Stimulated activated CD8-positive, alpha-beta memory T cell treated with anti-CD3 and anti-CD28 coated beads, Interleukin-12 subunit alpha, Interleukin-12 subunit beta, amount 100 ng/mL, for 24 hours (primary cell): ENCODE measurements around the gene OR2T10.
"Not testable (repeated sequence)": the region's sequence is repeated elsewhere in the genome, so short reads cannot be mapped to it uniquely, and the experiment has no call there.

Experiments
- DNase-seq: peaks from one replicate; pipeline ENCODE4 v3.0.0-alpha.2; 2020; ENCODE audit errors: extremely low read depth

Gene OR2T10, protein sequence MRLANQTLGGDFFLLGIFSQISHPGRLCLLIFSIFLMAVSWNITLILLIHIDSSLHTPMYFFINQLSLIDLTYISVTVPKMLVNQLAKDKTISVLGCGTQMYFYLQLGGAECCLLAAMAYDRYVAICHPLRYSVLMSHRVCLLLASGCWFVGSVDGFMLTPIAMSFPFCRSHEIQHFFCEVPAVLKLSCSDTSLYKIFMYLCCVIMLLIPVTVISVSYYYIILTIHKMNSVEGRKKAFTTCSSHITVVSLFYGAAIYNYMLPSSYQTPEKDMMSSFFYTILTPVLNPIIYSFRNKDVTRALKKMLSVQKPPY

DNA sequence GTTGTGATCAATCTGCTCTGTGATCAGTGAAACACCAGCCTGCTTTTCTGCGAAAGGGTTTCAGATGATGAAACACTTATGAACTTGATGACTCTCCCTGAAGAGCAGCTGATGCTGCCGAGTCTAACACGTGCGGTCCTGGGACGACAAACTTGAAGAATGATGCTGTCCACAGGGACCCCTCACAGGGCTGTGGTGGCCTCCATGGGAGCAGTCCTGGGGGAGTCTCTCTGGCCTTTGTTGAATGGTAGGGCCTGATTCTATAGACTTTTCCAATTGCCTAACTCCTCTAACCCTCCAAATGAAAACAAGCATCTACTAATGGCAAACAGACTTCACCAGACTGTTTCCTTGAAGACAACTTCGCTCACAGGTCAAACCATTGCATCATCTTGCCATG lies at the start of gene OR2T10:
Gene OR2T10, minus strand, starts transcription at position 112 of the 400 bp plus-strand sequence. CDS start 3,932 bp downstream, outside the sequence.
- no peak for DNase-seq

DNA sequence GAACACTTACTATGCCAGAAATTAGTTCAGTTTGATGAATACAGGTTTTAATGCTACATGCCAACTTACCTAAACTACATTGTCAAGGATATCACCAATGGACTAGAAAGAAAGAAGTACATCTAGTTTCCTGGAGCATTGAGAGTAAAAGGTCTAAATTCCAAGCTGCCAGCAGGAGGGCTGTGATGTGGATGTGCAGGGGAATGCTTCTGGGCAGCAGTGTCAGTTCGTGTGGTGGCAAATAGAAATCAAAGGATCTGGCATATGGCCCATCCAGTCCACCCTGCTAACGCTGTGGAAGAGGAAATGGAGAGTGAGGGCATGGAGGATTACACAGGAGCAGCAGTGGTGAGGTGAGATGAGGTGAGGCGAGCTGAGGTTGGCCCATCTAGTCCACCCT lies 47.7 kb upstream of the OR2T10 start, which contains the start of gene OR2T35:
Gene OR2T35, minus strand, starts transcription at position 101 of the 400 bp plus-strand sequence. CDS start 6,020 bp downstream, outside the sequence.
- not testable (repeated sequence) for DNase-seq

DNA sequence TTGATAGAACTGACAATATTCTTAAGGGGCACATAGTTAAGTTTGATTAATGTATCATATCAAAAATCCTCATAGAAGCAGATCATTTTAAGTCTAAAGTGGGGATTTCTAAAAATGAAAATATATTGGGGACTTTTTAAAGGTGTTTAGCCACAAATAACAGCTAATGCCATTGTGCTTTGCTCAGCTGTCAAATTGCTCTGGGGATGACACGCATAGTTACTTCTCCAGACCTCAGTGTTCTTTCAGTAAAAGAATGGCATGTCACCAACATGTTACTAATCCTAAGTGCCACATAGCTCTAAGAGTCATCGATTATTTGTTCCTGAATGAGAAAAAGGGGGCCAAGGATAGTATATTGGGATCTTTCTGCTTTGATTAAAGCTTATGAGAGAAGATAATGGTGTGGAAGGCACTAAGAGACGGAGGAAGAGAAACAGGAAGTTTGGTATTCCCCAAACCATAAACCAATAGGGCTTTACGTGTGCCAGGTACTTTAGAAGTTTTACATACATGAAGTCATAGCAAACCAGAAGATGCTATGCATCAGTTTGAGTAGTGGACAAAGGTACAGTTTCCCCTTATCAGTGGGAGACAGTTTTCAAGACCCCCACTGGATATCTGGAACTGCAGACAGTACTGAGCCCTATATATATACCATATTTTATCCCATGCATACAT lies 45.6 kb upstream of the OR2T10 start:
- not testable (repeated sequence) for DNase-seq

DNA sequence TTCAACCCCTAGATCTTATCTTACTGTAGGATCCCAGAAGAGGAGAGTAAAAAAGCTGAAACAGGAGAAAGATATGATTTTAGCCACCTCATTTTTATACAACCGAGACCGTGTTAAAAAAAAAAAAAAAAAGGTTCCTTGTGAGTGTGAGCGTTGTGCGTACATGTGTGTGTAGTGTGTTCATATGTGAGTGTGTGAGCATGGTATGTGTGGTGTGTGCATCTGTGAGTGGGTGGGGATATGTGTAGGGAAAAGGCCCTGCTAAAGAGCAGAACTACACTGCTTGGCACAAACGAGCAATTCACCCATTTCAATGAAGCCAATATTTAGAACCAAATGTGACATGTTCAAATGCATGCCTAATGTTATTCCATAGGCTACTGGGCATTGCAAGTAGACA lies 44.1 kb upstream of the OR2T10 start:
- not testable (repeated sequence) for DNase-seq

DNA sequence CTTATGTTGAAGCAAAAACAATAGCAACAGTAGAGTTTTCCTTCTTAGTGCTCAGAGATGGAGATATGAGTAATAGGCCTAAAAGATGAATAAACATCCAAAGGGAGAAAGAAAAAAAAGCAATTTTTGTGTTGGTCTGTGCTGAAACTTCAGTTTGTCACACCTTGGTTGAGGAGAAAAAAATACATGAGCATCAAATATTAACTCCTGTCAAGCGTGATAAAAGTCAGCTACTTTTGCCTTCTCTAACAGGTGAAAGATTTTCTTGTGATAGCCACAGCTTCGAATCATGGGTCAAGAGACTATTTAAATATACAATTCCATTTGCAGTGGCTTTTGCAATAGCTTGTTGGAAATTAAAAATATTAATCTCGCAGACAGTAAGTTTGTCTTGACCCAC lies 43.4 kb upstream of the OR2T10 start:
- DNase-seq: not testable (repeated sequence)

DNA sequence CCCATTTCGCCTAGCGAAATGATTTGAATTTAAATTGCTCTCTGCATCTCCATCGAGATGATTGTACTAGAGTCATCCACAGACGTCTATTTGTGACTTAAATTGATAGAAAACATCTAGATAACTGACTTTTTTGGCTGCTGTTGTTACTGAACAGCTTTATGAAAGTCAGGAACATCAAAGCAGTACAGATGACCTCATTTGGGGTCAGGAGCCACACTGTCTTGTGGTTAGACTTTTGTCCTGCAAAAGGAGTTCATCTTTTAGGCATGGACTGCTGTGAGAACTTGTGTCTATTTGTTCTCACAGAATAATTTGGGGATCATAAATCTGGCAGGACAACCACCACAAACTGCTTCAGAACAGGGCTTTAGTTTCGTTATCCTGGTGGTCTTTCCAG lies 42.2 kb upstream of the OR2T10 start:
- not testable (repeated sequence) for DNase-seq

DNA sequence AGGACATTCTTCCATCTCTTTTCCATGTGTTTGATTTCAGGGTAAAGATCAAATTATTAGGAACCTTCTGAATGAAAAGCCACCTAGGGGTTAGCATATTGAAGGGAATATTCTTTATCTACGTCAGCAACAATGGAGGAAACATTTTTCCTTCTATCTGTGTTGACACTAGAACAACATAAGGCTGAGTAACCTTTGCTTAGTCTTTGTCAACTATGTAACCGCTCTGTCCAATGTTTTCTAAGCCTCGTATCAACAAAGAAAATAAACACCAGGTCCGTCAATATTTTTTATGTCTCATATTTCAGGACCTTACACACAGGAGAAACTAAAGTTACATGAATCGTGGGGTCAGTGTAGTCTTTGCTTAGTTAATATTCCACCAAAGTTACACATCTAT lies 39.1 kb upstream of the OR2T10 start:
- not testable (repeated sequence) for DNase-seq

DNA sequence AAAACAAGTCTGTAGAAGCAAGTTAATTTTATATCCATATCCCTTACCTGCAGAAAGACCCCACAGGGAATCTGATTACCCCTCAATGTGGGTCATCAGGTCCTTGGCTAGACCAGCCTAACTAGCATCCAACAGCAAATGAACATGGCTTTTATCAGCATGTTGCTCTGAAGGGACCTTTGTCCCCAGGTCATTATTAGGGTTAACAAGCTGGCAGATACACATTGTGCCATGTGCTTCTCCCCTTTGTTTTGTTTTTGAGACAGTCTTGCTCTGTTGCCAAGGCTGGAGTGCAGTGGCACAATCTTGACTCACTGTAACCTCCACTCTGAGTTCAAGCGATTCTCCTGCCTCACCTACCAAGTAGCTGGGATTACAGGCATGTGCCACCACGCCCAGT lies 37.5 kb upstream of the OR2T10 start, which contains the start of gene OR2T11:
Gene OR2T11, minus strand, starts transcription at position 101 of the 400 bp plus-strand sequence. CDS start 7,963 bp downstream, outside the sequence.
- DNase-seq: not testable (repeated sequence)

DNA sequence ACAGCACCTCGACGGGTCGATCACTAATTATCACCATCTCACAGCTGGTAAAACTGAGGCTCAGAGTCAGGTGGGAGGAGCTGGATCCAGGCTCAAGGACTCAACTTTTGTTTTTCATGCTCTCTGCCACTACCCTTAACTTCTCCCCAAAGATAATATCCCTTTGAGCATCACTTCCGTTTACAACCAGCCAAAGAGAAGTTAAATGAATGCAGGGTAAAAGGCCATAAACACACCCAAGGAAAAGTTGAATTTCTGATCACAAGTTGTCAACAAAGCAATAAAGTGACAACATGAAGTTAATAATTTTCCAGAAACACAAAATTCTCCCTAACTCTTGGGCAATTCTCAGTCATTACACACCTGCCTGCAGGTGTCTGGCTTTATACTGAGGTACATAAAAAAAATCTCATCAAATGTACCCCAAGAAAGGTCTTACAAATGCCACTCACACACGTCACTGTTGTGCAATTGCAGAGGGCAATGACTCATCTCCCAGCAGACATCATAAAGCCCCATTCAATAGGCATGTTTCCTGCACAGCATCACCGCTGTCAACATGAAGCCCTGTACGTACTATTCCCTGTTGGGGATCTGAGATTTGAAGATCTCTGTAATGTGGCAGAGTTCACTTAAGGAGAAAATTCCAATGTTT lies 34.0 kb upstream of the OR2T10 start:
- DNase-seq: no peak

DNA sequence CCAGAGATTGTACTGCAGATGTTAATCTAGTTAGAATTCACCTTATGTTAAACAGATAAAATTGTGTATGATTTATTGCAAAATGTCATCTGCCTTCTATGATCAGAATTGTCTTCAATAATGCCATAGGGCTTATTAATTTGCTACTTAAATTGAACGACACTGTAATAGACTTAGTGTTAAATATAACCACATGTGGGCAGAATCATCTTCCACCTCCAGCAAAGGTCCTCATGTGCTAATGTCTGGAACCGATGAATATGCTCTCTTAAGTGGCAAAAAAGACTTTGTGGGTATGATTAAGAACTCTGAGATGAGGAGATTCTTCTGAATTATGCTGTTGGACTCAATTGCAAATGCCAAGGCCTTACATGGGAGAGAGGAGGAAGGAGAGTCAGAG lies 33.1 kb upstream of the OR2T10 start:
- no peak for DNase-seq

DNA sequence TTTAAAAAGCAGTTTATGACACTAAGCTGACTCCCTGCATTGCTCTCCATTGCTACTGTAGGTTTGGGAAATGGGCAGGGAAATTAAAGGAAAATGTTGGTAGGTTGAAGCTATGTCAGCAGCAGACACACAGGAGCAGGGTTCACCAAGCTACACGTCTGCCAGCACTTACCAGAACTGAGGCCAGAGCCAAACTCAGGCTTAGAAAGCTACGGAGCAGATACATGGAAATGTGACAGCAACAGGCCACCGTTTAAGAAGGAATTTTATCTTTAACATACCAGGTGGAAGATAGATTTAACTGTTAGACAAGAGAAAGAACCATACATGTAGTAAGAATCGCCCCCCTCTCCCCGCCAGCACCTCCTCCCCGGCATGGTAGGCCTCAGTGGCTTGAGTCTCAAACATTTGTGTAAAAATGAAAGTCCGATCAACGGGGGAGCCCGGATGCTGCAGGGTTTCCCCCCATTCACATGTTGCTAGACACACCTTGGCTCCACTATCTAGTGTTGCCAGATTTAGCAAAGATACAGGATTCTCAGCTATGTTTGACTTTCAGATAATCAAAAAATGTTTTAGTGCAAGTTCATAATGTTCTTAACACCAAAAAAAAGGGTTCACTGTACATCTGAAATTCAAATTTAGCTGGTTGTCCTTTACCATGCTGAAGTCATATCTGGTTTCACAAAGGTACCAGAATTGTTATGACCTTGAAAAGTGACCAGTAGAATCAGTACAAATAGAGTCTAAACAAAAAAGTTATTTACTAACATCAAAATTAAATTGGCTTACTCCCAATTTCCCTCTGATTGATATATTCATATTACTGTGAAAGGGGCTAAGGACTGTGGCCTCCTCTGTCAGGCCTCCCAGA lies 30.7 kb upstream of the OR2T10 start:
- DNase-seq: no peak

DNA sequence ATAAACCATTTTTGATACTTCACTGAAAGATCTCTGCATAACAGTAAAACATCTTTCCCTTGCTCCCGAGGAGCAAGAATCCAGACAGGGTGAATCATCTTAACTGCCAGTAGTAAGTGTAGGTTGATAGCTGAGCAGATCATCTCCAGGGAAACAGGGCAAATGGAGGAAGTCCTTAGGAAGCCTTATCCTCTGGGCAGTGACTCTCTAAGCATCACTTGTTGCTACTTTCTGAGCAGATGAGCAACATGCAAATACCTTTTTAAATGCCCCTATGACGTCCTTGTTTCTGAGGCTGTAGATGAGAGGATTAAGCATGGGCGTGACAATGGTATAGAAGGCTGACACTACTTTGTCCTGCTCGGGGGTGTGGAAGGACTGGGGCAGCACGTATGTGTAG lies 28.5 kb upstream of the OR2T10 start:
- no peak for DNase-seq

DNA sequence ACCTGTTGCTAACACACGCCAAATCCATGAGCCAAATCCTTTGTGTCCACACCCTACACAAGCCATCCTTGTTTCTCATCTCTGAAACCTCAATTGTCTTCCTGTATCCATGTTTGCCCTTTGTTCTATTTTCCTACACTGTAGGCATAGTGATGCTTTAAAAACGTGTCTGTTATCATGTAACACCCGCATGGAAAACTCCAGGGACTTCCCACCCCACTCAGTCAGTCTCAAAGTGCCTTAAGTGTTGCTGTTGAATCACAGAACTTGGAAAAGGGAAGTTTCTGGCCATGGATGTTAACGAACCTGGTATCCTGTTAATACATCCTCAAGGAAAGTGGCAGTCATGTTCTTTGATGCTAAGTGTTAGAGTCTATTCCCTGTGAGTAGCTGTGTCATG lies 27.7 kb upstream of the OR2T10 start:
- no peak for DNase-seq

DNA sequence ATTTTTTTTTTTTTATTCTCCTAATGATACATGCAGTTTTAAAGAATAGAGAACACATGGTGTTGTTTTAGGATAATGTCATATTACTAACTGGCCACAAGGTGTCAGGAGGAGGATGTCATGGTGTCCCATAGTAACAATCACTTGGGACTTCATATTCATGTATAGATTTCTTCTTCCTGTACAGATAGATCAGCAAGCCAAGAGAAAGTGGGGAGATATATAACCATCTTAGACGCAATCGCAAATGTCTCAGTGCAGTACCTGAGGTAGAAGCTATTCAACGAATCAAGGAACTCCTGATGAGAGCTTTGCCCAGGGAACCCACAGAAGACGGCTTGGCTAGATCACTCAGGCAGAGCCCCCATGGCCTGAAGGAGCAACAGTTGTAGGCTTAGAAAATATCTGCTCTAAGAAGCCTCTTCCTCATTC lies 25.1 kb upstream of the OR2T10 start:
- no peak for DNase-seq

DNA sequence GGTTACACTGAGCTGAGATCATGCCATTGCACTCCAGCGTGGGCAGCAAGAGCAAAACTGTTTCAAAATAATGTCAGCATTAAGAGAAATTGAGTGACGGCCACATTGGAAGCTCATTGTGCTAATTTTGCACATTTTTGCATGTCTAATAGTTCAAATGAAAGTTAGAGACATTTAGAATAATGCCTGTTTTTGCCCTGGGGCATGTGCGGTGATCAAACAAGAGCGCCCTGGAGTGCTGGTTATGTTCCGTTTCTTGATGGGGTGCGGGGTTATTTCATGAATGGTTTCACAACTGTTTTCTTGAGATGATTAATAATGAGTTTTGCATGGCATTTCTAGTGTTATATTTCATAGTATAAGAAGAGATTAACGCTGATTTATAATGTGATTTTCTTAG lies 24.3 kb upstream of the OR2T10 start:
- DNase-seq: no peak

DNA sequence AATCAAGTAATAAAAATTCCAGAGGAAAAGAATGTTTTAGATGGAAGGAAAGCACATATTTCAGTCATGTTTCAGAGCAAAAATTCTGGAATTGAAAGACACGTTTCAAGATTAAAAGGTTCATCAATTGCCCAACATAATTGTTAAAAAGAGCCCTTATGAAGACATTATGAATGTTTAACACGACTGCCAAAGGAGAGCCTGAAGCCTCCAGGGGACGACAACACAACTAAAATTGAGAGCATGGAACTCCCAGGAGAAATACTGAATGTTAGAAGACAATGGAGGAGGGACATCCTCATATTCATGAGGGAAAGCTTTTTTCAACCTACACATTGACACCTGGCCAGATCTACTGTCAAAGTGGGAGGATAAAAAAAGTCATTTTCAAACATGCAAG lies 21.4 kb upstream of the OR2T10 start:
- no peak for DNase-seq

DNA sequence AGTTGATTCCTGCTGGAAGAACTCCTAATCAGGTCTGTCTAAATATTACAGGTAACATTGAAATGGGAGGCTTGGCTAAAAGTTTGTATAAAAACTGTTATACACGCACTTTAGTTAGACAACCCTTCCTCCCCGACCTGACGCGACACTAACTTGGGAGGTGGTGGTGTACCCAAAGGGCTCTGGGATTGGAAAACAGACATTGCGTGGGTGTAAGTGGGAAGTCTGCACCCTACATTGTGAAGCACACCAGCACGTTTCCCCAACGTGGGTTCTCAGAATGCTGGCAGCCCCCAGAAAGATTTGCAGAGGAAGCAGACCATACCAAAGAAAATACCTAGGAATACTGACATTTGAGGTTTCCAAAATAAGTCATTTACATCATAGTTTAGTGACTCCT lies 20.6 kb upstream of the OR2T10 start:
- DNase-seq: no peak

DNA sequence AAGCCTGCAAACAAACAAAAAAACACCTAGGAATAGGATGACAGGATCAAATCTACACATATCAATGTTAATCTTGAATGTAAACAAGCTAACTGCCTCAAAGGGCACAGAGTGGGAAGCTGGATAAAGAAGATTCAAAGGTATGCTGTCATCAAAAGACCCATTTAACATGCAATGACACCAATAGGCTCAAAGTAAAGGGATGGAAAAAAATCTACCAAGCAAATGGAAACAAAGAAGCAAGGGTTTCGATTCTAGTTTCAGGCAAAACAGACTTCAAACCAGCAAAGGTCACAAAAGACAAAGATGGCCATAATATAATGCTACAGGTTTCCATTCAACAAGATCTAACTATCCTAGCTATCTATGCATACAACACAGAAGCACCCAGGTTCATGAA lies 16.2 kb upstream of the OR2T10 start:
- DNase-seq: no peak

DNA sequence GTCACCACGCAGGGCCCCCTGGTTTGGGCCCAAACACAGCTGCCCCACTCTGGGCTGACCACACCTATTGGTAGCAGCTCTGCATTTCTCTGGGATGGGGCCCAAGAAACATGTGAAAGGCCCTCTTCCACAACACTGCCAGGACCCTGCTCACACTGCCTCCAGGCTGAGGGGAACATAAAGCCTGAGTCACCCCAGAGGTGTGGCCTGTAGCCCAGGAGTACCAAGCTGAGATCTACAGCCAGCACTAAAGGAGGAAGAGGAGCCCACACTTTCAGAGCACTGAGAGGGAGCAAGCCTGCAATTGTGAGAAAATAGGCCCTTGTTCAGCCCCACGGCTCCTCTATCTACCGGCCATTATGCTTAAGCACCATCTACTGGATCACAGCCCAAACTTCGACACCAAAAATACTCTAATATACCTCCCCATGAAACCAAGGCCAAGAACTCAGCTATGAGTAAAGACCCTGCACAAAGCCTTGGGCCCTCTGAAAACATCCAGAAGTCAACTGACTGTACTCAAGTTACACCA lies 14.4 kb upstream of the OR2T10 start:
- DNase-seq: no peak

DNA sequence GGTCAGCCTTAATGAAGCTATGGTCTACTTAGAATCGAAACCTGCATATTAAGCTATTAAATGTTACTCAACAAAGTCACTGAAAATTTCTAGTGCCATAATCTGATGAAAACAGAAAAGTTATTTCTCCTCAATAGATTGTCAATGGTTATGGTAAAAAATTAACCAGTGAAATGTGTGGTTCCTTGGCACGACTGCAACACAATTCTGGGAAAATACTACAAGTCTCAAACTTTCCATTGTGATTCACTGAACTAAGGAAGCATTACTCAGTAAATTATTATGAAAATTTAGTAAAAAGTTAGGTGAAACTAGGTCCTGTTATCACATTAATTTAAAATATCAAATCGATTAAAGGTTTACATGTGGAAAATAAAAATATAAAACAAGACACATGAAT lies 12.8 kb upstream of the OR2T10 start:
- no peak for DNase-seq

DNA sequence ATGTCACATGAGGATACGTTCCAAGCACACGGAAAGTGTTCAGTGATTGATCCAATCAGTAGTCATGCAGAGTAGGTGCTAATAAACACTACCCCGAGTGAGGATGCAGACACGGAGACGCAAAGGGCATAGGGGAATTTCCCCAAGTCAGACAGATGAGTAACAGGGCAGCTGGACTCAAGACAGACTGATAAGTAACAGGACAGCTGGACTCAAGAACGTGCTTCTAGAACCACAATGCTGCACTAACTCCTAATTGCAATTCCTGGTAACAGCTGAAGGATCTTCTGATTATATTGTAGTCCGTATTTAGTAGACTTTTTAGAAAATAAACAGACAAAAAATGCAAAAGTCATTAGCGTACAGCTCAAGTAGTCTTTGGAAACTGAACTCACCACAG lies 1.9 kb upstream of the OR2T10 start:
- no peak for DNase-seq
